CD4-positive, alpha-beta T cell treated with Interleukin-12 subunit alpha and Interleukin-12 subunit beta, for 1 hour (primary cell): Measurements from ENCODE around the gene TMEM135.
A peak's percentile ranks its signal among the peaks of the same experiment; 100 is the strongest.
"Not testable (repeated sequence)": the region's sequence is repeated elsewhere in the genome, so short reads cannot be mapped to it uniquely, and the experiment has no call there.

Source experiments
- DNase-seq: peaks from one replicate; pipeline ENCODE4 v3.0.0-alpha.2; 2020

Gene TMEM135

GRCh38 chr11:87263979-87264378, 226.2 kb downstream of the TMEM135 start:
- DNase-seq = no peak

GRCh38 chr11:87265132-87265531, 227.4 kb downstream of the TMEM135 start:
- DNase-seq = no peak

- no peak for DNase-seq
These were observed 228.2 kb downstream of the TMEM135 start for GRCh38 chr11:87265979-87266378.

GRCh38 chr11:87266751-87267150, 229.0 kb downstream of the TMEM135 start:
- DNase-seq = no peak

GRCh38 chr11:87271951-87272350, 234.2 kb downstream of the TMEM135 start:
- DNase-seq = not testable (repeated sequence)

GRCh38 chr11:87275176-87275575, 237.4 kb downstream of the TMEM135 start:
- no peak for DNase-seq

GRCh38 chr11:87280143-87280542, 242.4 kb downstream of the TMEM135 start:
- no peak for DNase-seq

- no peak for DNase-seq
These were observed 243.8 kb downstream of the TMEM135 start for GRCh38 chr11:87281496-87281895.

- DNase-seq = no peak
These were observed 246.6 kb downstream of the TMEM135 start for GRCh38 chr11:87284306-87284705.

GRCh38 chr11:87285674-87286073, 247.9 kb downstream of the TMEM135 start:
- not testable (repeated sequence) for DNase-seq

GRCh38 chr11:87286338-87286737, 248.6 kb downstream of the TMEM135 start:
- DNase-seq = no peak

GRCh38 chr11:87290304-87290922, 252.7 kb downstream of the TMEM135 start:
- peak; percentile 59 for DNase-seq

GRCh38 chr11:87292598-87292997, 254.9 kb downstream of the TMEM135 start:
- no peak for DNase-seq

- no peak for DNase-seq
These were observed 257.5 kb downstream of the TMEM135 start for GRCh38 chr11:87295237-87295636.

- no peak for DNase-seq
These were observed 258.9 kb downstream of the TMEM135 start for GRCh38 chr11:87296627-87297026.

- no peak for DNase-seq
These were observed 260.4 kb downstream of the TMEM135 start for GRCh38 chr11:87298155-87298554.

- peak; percentile 2 for DNase-seq
These were observed 261.3 kb downstream of the TMEM135 start for GRCh38 chr11:87299041-87299481.

GRCh38 chr11:87300640-87301380, 263.1 kb downstream of the TMEM135 start:
- no peak for DNase-seq

- no peak for DNase-seq
These were observed 264.2 kb downstream of the TMEM135 start for GRCh38 chr11:87301785-87302540.

- DNase-seq = no peak
These were observed 266.7 kb downstream of the TMEM135 start for GRCh38 chr11:87304412-87304811.

- DNase-seq = no peak
These were observed 268.6 kb downstream of the TMEM135 start for GRCh38 chr11:87306262-87306851.

- DNase-seq = no peak
These were observed 269.4 kb downstream of the TMEM135 start for GRCh38 chr11:87307101-87307500.

GRCh38 chr11:87315229-87315628, 277.5 kb downstream of the TMEM135 start:
- DNase-seq = no peak
